Activated CD8-positive, alpha-beta T cell treated with anti-CD3 and anti-CD28 coated beads for 36 hours (primary cell): ENCODE data around the gene PLEKHG2. TPM values are rescaled to one million over a fixed set of nuclear protein-coding genes. Genes with fewer than 3 reads are reported as not detected.

Experiments used
- ATAC-seq: fragments of 200-7000 bp; cut with Tn5 transposase; one replicate; pipeline ENCODE4 v1.10.0; 2021; ENCODE audit warnings: mild to moderate bottlenecking, moderate library complexity
- CTCF ChIA-PET: fragments of 350-600 bp; sonication (Branson Sonifier 250); formaldehyde crosslinking; loops from one replicate; lab custom pipeline; 2021; ENCODE audit warnings: antibody characterized with exemption; lab: Charles Lee
- POLR2A ChIA-PET: fragments of 350-600 bp; sonication (Branson Sonifier 250); formaldehyde crosslinking; loops from one replicate; lab custom pipeline; 2021; ENCODE audit warnings: antibody characterized with exemption; lab: Charles Lee
- DNase-seq: peaks from one replicate; pipeline ENCODE4 v3.0.0-alpha.2; 2020
- H3K27ac Mint-ChIP-seq: one replicate; pipeline ENCODE4 v1.8.0; 2021; ENCODE audit warnings: mild to moderate bottlenecking, mixed read lengths
- H3K27me3 Mint-ChIP-seq: one replicate; pipeline ENCODE4 v1.8.0; 2021; ENCODE audit warnings: mixed read lengths
- H3K36me3 Mint-ChIP-seq: one replicate; pipeline ENCODE4 v1.8.0; 2021; ENCODE audit warnings: low read depth, mixed read lengths
- H3K4me1 Mint-ChIP-seq: one replicate; pipeline ENCODE4 v1.8.0; 2021; ENCODE audit warnings: low read depth, mixed read lengths
- H3K4me3 Mint-ChIP-seq: one replicate; pipeline ENCODE4 v1.8.0; 2021; ENCODE audit warnings: mild to moderate bottlenecking, moderate library complexity, mixed read lengths
- H3K9me3 Mint-ChIP-seq: one replicate; pipeline ENCODE4 v1.8.0; 2021; ENCODE audit warnings: mixed read lengths
- CTCF ChIP-seq: fragments of 200-600 bp; IDR thresholded peaks from one replicate; pipeline ENCODE4 v1.8.0; 2022; ENCODE audit warnings: antibody characterized with exemption, mild to moderate bottlenecking
- intact Hi-C: fragments of 100-400 bp; cut with micrococcal nuclease; formaldehyde crosslinking; loops from one replicate; pipeline ENCODE4 v1.10.0; 2022
- total RNA-seq, 2 experiments: library from RNA; stranded (reverse); gene quantifications; one replicate each; pipeline ENCODE4 v1.2.3, GENCODE V29; 2021

The PLEKHG2 gene
- total RNA-seq, 2 experiments from 2014 or later, result 35.9 to 42.8 TPM

- Mint-ChIP-seq H3K4me1 (peaks cover 5% of the 10 kb centered on the region), H3K27me3 (no peaks in the 10 kb centered on the region), H3K27ac (no peak overlapping the region), H3K4me3 (no peak overlapping the region), H3K36me3 (peaks cover 2% of the 10 kb centered on the region), H3K9me3 (no peaks in the 10 kb centered on the region)
- ChIA-PET CTCF (interaction anchor here (1.7 to 2.2 kb wide), 2 partner anchors 14 to 27 kb away, joined by 6 to 7 read pairs; partner anchors contain the start of gene PLEKHG2), POLR2A (interaction anchor here (1.3 to 6.4 kb wide), 4 partner anchors 7 to 21 kb away, joined by 3 to 30 read pairs (median 14); partner anchors contain the start of genes RPS16 and SUPT5H)
- ATAC-seq, result no peak
- TF ChIP-seq CTCF, result no peak
- no peak for DNase-seq
- intact Hi-C loops, result no loop called here
Measured at GRCh38 chr19:39425744-39426143, 13.3 kb downstream of the PLEKHG2 start.

- CTCF ChIA-PET, result interaction anchor here (1.7 to 2.2 kb wide), 2 partner anchors 14 to 28 kb away, joined by 6 to 7 read pairs; partner anchors contain the start of gene PLEKHG2
- DNase-seq (no peak), ATAC-seq (no peak)
- Mint-ChIP-seq H3K27ac (no peak overlapping the region), H3K4me1 (peaks cover 9% of the 10 kb centered on the region), H3K27me3 (no peaks in the 10 kb centered on the region), H3K4me3 (no peak overlapping the region), H3K9me3 (no peaks in the 10 kb centered on the region), H3K36me3 (peaks cover 2% of the 10 kb centered on the region)
- POLR2A ChIA-PET, result interaction anchor here (1.3 to 3.4 kb wide), 6 partner anchors 8 to 35 kb away, joined by 3 to 24 read pairs (median 6); partner anchors contain the start of genes MED29, PAF1, RPS16 and SUPT5H
- no peak for TF ChIP-seq CTCF
- intact Hi-C loops, result no loop called here
Measured at GRCh38 chr19:39426170-39426569, 13.7 kb downstream of the PLEKHG2 start.

- ChIA-PET POLR2A (interaction anchor here (1.0 to 3.4 kb wide), 8 partner anchors 8 to 37 kb away, joined by 3 to 24 read pairs (median 6); partner anchors contain the start of genes MED29, PAF1, PLEKHG2 and RPS16), CTCF (interaction anchor here (0.7 to 1.3 kb wide), 4 partner anchors 13 to 105 kb away, joined by 3 to 4 read pairs (median 3); partner anchors contain the start of gene EID2B)
- DNase-seq, result no peak
- TF ChIP-seq CTCF, result no peak
- no peak for ATAC-seq
- intact Hi-C loops, result no loop called here
- Mint-ChIP-seq H3K36me3 (peaks cover 6% of the 10 kb centered on the region), H3K4me3 (no peak overlapping the region), H3K27me3 (no peaks in the 10 kb centered on the region), H3K4me1 (peaks cover 16% of the 10 kb centered on the region), H3K27ac (no peak overlapping the region), H3K9me3 (no peaks in the 10 kb centered on the region)
Measured at GRCh38 chr19:39427707-39428106, 15.2 kb downstream of the PLEKHG2 start.

- Mint-ChIP-seq H3K27ac (no peak overlapping the region), H3K27me3 (no peaks in the 10 kb centered on the region), H3K9me3 (no peaks in the 10 kb centered on the region), H3K36me3 (peaks cover 14% of the 10 kb centered on the region), H3K4me3 (no peak overlapping the region), H3K4me1 (peaks cover 24% of the 10 kb centered on the region)
- no peak for DNase-seq
- POLR2A ChIA-PET, result interaction anchor here (0.8 to 3.4 kb wide), 7 partner anchors 10 to 32 kb away, joined by 3 to 24 read pairs (median 6); partner anchors contain the start of gene SUPT5H
- ATAC-seq, result no peak
- TF ChIP-seq CTCF, result no peak
- CTCF ChIA-PET, result interaction anchor here (0.7 to 1.3 kb wide), 4 partner anchors 12 to 104 kb away, joined by 3 to 4 read pairs (median 3); partner anchors contain the start of gene EID2B
- intact Hi-C loops, result no loop called here
Measured at GRCh38 chr19:39428283-39429112, 16.0 kb downstream of the PLEKHG2 start.
